Stimulated activated CD8-positive, alpha-beta memory T cell treated with anti-CD3 and anti-CD28 coated beads, Interleukin-15, amount 100 ng/mL, for 24 hours (primary cell): ENCODE results near the gene SOWAHC.

Source experiments
- DNase-seq: peaks from one replicate; pipeline ENCODE4 v3.0.0-alpha.2; 2020; ENCODE audit warnings: low read depth

SOWAHC gene

DNA sequence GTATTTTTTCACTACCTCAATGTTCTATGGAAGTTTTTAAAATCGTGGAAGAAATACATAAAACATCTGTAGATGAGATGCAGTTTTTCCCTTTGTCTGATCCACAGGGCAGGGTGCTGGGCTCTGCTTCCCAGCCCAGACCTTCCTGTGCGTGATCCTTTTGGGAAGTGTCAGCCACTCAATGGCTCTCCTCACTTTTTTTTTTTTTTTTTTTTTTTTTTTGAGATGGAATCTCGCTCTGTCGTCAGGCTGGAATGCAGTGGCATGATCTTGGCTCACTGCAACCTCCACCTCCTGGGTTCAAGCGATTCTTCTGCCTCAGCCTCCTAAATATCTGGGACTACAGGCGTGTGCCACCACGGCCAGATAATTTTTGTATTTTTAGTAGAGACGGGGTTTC lies 32.8 kb downstream of the SOWAHC start:
- DNase-seq: no peak

DNA sequence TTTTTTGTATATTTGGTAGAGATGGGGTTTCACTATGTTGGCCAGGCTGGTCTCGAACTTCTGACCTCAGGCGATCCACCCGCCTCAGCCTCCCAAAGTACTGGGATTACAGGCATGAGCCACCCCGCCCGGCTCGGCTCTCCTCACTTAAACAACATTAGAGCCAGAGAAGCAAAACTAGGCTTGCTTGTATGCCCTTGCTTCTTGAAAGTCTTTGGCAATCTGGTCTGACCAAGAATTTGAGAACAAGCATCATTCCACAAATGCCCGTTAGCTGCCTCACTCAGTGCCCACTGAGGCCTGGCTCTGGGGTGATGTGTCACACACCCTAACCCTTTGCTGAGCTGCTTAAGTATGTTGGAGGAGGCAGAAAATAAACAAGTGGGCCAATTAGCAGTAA lies 33.5 kb downstream of the SOWAHC start:
- DNase-seq: no peak

DNA sequence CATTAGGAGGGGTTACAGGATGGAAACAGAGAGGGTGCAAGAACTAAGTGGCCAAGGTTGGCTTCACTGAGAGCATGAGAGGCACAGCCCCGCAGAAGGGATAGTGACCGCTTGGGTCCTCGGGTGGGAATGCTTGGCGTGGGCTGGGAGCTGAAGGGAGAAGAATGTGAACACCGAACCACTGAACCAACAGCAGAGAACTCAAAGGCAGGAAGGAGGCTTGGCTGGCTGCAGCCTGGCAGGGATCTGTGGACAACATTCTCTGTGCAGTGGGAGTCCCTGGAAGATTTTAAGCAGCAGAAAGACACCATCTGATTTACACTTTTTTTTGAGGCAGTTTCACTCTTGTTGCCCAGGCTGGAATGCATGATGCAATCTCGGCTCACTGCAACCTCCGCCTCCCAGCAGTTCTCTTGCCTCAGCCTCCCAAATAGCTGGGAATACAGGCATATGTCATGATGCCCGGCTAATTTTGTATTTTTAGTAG lies 33.9 kb downstream of the SOWAHC start:
- DNase-seq: no peak

DNA sequence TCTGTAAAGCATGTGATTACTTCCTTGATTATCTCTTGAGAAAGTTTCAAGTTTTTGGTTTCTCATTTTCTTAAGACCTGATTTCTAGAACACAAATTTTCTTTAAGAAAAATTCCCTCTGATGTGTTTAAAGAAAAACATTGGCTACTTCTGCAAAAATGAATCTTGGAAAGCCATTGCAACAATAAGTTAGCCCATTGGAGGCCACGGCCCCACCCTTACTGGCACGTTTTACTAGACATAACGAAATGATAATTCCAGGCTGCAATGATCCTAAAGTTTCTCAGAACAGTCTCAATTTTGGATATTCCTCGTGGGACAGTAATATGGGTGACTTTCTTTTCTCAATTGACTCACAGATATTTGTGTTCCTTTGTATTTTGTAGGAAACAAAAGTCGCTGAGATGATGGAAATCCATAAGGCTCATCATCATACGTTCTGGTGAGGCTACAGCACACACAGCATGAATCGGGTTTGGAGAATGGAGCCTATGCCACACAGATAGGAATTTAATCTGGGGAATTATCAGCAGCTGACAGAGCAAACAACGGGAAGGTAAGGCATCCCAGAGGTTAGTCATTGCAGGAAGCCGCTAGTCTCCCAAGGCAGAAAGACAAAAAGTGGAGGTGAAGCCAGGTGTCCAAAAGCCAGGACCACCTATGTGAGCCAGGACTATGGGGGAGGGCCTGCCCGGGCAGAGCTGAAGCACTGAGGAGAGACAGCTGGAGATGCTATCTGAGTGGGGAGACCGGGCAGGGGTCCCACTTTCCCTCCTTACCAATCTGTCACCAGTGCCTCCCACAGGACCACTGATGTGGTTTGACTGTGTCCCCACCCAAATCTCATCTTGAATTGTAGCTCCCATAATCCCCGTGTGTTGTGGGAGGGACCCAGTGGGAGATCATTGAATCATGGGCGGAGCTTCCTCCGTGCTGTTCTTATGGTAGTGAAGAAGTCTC lies 35.9 kb downstream of the SOWAHC start:
- DNase-seq: no peak

DNA sequence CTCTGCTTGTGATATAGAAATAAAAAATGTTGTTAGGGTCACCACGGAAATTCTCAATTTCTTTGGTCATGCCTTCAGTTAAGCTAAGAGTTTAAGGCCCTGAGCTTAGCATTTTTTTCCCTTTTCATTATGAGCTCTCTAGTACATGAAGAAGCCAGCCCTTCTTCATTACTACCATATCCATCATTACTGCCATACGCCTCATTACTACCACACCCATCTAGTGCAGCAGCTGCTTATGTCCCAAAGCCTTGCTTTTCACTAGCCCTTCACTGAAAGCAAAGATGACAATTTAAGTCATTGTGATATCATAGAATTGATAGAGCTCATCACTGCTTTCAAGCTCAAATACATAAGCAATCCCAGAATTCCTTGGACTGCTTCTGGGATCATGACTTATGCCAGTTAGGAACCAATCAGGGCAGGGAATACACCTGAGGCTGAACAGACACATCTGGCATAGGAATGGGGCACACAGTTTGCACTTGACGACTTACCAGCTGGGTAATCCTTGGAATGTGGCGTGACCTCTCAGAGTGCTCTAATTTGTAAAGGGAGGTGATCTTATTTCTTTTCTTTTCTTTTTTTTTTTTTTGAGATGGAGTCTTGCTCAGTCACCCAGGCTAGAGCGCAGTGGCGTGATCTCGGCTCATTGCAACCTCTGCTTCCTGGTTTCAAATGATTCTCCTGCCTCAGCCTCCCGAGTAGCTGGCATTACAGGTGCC lies 40.3 kb downstream of the SOWAHC start:
- no peak for DNase-seq

DNA sequence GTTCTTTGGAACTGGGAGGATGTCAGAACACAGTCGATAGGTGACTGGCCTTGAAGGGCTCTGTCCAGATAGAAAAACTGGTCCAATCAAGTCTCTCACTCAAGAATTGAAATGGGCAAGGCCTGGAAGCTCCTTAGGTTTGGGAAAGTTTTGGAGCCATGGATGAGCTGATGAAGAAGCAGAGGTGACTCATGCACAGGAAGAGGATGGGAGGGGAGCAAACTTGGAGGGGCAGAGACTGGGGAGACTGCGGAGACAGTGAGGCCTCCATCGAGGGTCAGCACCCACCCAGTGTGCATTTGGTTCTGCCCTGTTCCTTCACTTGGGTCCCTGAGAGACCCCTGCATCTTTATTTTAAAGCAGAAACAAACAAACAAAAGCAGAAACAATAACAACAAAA lies 41.1 kb downstream of the SOWAHC start:
- no peak for DNase-seq

DNA sequence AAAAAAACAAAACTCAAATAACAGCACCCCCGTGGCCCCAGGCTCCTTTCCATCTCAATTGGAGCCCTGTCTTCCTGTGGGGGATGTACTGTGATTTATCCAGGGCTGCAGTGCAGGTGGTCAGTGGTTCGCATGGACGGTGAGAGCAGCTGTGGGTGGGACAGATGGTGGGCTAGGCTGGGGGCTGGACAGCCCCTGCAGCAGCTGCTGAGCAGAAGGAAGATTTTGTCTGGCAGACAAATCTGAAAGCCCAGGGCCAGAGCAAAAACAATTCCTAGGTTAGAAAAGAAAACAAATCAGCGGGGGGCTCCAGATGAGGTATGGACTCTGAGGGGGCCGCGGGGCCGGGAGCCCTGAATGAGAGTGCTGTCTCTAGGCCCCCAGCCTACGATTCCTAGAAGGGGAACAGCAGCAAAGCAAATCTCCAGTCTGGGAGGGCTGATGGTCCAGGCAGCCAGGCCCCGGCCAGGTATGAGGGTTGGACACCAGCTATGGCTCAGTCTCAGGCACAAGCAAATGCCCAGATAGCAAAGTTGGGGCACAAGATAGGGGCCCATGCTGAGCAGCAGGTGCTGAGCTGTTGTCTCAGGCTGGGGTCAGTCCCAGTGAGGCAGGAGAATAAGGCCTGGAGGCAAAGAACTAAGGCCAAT lies 45.4 kb downstream of the SOWAHC start:
- DNase-seq: no peak

DNA sequence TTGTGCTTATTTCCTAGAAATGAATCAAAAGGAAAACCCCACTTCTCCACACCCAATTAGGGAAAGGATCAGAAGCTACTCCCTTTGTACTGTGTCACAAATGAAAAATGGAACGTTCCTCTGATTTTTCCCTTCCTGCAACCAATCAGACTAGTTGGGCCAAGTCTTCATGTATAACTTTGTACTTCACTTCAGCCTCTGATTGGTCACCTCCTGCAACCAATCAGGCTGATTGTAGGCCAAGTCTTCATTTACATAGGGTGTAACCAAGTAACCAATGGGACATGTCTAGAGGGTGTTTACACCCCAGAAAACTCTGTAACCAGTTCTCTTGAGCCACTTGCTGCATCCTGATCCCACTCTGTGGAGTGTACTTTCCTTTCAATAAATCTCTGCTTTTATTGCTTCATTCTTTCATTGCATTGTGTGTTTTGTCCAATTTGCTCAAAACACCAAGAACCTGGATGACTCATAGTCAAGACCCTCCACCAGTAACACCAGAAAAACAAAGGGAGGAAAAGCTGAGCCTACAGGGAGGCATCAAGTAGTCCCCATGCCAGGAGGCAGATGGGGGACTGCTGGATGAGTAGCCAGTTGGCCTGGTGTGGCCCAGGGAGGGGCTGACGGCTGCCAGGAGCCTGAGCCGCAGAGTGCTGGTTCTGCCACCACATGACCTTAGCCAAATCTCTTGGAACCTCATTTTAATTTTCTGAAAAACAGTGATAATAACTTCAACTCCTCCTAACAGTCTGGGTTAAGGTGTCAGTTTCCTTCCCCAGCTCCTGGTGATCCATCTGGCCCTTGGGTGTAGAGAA lies 46.1 kb downstream of the SOWAHC start:
- DNase-seq: no peak

DNA sequence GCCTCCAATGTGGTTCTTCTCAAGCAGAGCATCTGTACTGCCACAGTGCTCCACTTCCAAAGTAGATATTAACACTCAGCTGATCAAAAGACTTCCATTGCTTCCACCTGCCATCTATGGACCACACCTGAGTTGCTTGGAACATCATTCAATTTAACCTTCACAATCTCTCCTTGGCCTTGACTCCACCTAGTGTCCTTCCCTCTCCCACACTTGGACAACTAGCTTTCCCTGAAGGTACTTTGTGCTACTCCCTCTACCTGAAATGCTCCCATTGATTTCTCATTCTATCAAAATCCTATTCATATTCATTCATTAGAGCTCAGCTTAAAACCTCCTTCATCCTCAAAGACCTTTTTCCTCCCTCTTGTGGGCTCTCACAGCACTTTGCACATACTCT lies 48.7 kb downstream of the SOWAHC start:
- DNase-seq: no peak

DNA sequence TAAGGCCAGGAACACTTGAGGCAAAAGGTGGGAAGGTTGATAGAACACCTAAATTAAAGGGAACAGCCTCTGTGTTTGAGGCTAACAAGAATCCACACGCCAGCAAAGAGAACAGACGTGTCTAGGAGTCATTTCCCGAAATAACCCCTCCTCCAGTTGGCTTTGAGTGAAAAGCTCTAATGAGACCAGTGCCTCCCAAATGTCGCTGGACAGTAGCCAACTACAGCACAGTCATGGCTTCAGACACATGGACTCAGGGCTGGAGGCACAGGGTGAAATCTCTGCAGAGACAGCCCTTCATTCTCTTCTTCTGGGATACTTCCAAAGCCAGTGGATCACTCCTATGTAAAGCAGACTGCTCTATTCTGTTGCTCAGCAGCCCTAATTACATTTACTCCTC lies 49.6 kb downstream of the SOWAHC start:
- DNase-seq: no peak

DNA sequence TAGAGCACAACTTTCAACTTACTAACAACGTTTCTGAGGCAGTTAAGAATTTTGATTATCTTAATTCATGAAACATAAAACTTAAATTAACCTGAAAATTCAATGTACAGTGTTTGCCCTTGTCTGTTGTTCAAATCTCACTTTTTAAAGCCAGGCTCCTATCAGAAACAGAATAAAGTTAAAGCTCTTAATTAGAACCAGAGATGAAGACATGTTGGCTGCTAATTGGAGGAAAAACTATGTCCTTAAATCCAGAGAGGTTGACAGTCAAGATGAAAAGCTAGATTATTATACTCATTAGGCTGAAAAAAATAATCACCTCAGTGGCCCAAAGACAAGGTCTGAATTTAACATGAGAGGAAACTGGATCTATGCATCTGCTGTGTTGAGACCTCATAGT lies 52.3 kb downstream of the SOWAHC start:
- DNase-seq: no peak
